Heart left ventricle (tissue), 16 donors: ENCODE measurements around the gene STK38. TPM values are rescaled to one million over a fixed set of nuclear protein-coding genes. Genes with fewer than 3 reads are reported as not detected.

Experiments
- ATAC-seq, 4 donors: fragments of 200-7000 bp; cut with Tn5 transposase; one replicate each; pipeline ENCODE4 v1.9.1; 2020 to 2022; ENCODE audit warnings: moderate library complexity in 4 of 4, mild to moderate bottlenecking in 3 of 4, moderate number of reproducible peaks in 1 of 4
- DNase-seq, 5 donors: peaks; one replicate each; pipeline ENCODE4 v3.0.0-alpha.2; 2020
- H3K27ac ChIP-seq, 12 donors: fragments of 200-600 bp; sonication (generic) in 4 of 12; one replicate each; pipeline versions ENCODE4 v1.5.0 to v1.8.0; 2016 to 2022; ENCODE audit warnings: mild to moderate bottlenecking in 2 of 12
- H3K27me3 ChIP-seq, 9 donors: fragments of 200-600 bp; sonication (generic) in 2 of 9; one replicate each; pipeline versions ENCODE4 v1.5.1 to v1.8.0; 2016 to 2022; ENCODE audit warnings: mild to moderate bottlenecking in 3 of 9
- H3K36me3 ChIP-seq, 9 donors: fragments of 200-600 bp; sonication (generic) in 2 of 9; one replicate each; pipeline versions ENCODE4 v1.5.0 to v1.8.0; 2018 to 2022; ENCODE audit warnings: mild to moderate bottlenecking in 2 of 9
- H3K4me1 ChIP-seq, 12 donors: fragments of 200-600 bp; sonication (generic) in 4 of 12; one replicate each; pipeline versions ENCODE4 v1.5.0 to v1.8.0; 2016 to 2022; ENCODE audit warnings: mild to moderate bottlenecking in 3 of 12
- H3K4me3 ChIP-seq, 12 donors: fragments of 200-600 bp; sonication (generic) in 4 of 12; one replicate each; pipeline versions ENCODE4 v1.5.0 to v1.8.0; 2017 to 2022; ENCODE audit warnings: mild to moderate bottlenecking in 9 of 12, moderate library complexity in 4 of 12
- H3K9me3 ChIP-seq, 12 donors: fragments of 200-600 bp; sonication (generic) in 4 of 12; one replicate each; pipeline versions ENCODE4 v1.5.0 to v1.8.0; 2016 to 2022; ENCODE audit warnings: mild to moderate bottlenecking in 1 of 12
- POLR2A ChIP-seq, 2 donors: fragments of 450-650 bp; IDR thresholded peaks; one replicate each; pipeline ENCODE4 v1.6.1; 2017; ENCODE audit warnings: antibody characterized with exemption in 2 of 2, mild to moderate bottlenecking in 2 of 2, moderate library complexity in 2 of 2
- WGBS, 4 donors: extraction: QIAGEN DNeasy Blood & Tissue Kit in 2 of 4; methylation state at CpG; one replicate each; pipeline versions ENCODE4 v1.1.5 to v1.1.7; 2013 to 2018; 5-methylcytosine and 5-hydroxymethylcytosine counted together
- intact Hi-C, 10 donors: fragments of 100-400 bp; cut with DNase I; formaldehyde crosslinking; loops; one replicate each; pipeline versions ENCODE4 v1.11.1 to v1.14.2; 2022
- polyA plus RNA-seq, 2 donors: library from polyadenylated mRNA; stranded (reverse); fragments of 200-250 nt; gene quantifications; one replicate each; pipeline ENCODE4 v1.2.3, GENCODE V29; 2013
- total RNA-seq, 9 donors: library from RNA; depleted of rRNA in 2 of 9; stranded (reverse); fragments of >200 nt in 2 of 9; fragmentation: NEBNext Ultra II Directional in 3 of 9; extraction: Animal tissue kit (Norgen Biotek cat#: 25700) in 3 of 9; gene quantifications; one replicate each; pipeline versions ENCODE4 v1.1.0 to v1.2.4, GENCODE V29; 2016 to 2023
- TF ChIP-seq, protein P1 (sequence below), 12 donors: fragments of 200-600 bp; sonication (generic) in 4 of 12; IDR thresholded peaks; one replicate each; pipeline versions ENCODE4 v1.5.0 to v1.8.0; 2018 to 2022; ENCODE audit warnings: antibody characterized with exemption in 12 of 12, mild to moderate bottlenecking in 5 of 12
- donor health status: ischemic (EF 13 %, LVEDD 7.1; RV severe dilation, severe dysfunction).
- donor health status: healthy with polysubstance abuse.
- donor health status: DM: no; HTN: yes; CAD: no.
- donor health status: DM: no; HTN: no; CAD: no.
- donor health status: ischemic (EF 25% LVEDD 6.9; RV normal size, moderate dysfunction).
- donor health status: ischemic (EF 25% LVEDD 5.7; RV mildly dilated, moderate dysfunction).
- donor health status: healthy.
- donor health status: DM: yes; HTN: yes; CAD: no.
- donor health status: ischemic (EF 35%, LVEDD 5.7; RV mildly dilated, moderate dysfunction).
- donor health status: nonischemic (EF 11% LVEDD 7.7; RV severe dilation, severe dysfunction).
- donor health status: DM: yes; HTN: yes; CAD: no.
- donor health status: PGD.
- donor health status: ischemic (EF 29% LVEDD 5.4; RV normal size, mild dysfunction).
- donor health status: nonischemic (EF 23%, LVEDD 6.1; RV moderate dilation, normal function).

The STK38 gene
- total and polyA plus RNA-seq, 11 donors, result 14.3 to 32.8 (median 21.2) TPM

DNA sequence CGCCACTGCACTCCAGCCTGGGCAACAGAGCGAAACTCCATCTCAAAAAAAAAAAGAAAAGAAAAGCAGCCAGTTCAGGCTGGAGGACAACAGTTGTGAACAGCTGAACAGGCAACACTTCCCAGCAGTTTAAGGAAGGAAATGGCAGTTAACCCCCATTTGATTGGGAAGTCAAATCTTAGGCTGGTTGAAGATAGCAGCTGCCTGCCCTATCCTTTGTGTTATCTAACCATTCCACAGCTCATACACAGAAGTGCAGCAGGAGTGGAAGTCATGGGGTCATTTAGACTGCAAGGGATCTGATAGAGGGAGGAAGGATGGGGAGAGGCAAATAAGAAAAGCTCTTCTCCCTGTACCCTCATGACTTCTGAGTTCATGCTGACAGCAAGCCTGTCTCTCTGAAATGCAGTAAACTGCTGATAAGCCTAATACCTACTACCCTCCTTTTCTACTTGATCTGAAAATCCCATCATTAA, 69.2 kb downstream of the STK38 start:
- Histone ChIP-seq H3K36me3 (peaks cover 0 to 88% (median 76%) of the 10 kb centered on the region in 9 donors), H3K27me3 (no peaks in the 10 kb centered on the region), H3K4me1 (peaks cover 0 to 9% (median 0%) of the 10 kb centered on the region in 12 donors), H3K4me3 (no peak overlapping the region), H3K27ac (no peak overlapping the region), H3K9me3 (no peaks in the 10 kb centered on the region)
- ATAC-seq (peak in 1 of 4 donors; percentile 9), DNase-seq (no peak)
- intact Hi-C loops, result no loop called here
- TF ChIP-seq, protein P1, sequence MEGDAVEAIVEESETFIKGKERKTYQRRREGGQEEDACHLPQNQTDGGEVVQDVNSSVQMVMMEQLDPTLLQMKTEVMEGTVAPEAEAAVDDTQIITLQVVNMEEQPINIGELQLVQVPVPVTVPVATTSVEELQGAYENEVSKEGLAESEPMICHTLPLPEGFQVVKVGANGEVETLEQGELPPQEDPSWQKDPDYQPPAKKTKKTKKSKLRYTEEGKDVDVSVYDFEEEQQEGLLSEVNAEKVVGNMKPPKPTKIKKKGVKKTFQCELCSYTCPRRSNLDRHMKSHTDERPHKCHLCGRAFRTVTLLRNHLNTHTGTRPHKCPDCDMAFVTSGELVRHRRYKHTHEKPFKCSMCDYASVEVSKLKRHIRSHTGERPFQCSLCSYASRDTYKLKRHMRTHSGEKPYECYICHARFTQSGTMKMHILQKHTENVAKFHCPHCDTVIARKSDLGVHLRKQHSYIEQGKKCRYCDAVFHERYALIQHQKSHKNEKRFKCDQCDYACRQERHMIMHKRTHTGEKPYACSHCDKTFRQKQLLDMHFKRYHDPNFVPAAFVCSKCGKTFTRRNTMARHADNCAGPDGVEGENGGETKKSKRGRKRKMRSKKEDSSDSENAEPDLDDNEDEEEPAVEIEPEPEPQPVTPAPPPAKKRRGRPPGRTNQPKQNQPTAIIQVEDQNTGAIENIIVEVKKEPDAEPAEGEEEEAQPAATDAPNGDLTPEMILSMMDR (IDR thresholded peaks at IDR 0.05), result no peak
- TF ChIP-seq POLR2A (IDR thresholded peaks at IDR 0.05), result no peak
- 78 to 100% (median 94%) methylated on average over 2 of the region's 2 CpGs for WGBS, 4 donors

DNA sequence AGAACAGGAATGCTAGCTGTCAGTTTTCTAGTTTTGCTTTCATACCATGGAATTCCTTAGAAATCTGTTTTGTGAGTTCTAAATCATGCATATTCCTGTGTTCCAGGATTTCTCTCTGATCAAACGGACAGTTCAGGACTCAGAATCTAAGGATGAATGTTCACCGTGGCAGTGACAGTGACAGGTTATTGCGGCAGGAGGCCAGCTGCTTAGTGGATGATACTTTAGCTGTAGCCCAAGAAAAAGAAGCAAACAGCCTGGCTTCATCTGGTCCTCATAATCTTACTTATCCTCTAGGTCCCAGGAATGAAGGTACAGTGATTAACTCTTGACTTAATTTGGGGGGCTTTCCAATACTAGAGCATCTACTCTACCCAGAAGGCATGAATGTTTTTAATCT, 77.3 kb downstream of the STK38 start:
- no peaks in the 10 kb centered on the region for H3K27me3 ChIP-seq
- no peak overlapping the region for H3K4me3 ChIP-seq
- intact Hi-C loops, result no loop called here
- H3K9me3 ChIP-seq, result no peaks in the 10 kb centered on the region
- no peak overlapping the region for H3K27ac ChIP-seq
- ATAC-seq, result no peak
- 85 to 94% (median 92%) methylated on average over 3 of the region's 3 CpGs for WGBS, 4 donors
- H3K36me3 ChIP-seq, result peaks cover 0 to 53% (median 47%) of the 10 kb centered on the region in 9 donors
- DNase-seq, result no peak
- no peak for TF ChIP-seq POLR2A (IDR thresholded peaks at IDR 0.05)
- TF ChIP-seq, protein P1 (IDR thresholded peaks at IDR 0.05), result no peak
- H3K4me1 ChIP-seq, result no peaks in the 10 kb centered on the region

DNA sequence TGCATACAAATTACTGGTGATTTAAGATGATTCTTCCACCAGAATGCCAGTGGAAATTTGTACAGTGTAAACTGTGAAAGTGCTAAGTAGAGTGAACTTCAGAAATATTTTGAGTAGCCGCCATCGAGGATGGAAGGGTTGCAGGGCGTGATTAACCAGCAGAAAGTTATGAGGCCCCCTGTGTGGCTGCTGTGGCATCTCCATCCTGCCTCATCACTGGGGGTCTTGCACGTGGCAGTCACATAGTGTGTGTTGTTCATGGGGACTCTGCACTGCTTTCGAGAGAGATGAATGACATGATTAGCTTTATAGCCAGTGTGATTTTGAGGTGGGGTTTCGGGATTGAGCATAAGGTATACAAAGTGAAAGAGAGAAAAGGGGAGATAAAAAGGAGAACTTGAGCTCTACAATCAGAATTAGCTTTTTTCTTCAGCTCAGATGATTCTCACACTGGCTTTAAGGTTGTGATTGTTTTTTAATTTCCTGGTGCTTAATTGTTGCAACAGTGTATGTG, 78.1 kb downstream of the STK38 start:
- peaks cover 0 to 1% (median 0%) of the 10 kb centered on the region in 12 donors for H3K4me1 ChIP-seq
- TF ChIP-seq, protein P1 (IDR thresholded peaks at IDR 0.05), result no peak
- no peak overlapping the region for H3K4me3 ChIP-seq
- no peak for DNase-seq
- no peaks in the 10 kb centered on the region for H3K27me3 ChIP-seq
- no peak overlapping the region for H3K27ac ChIP-seq
- peaks cover 0 to 45% (median 40%) of the 10 kb centered on the region in 9 donors for H3K36me3 ChIP-seq
- ATAC-seq, result no peak
- 74 to 84% (median 79%) methylated on average over 6 of the region's 6 CpGs for WGBS, 4 donors
- intact Hi-C loops, result no loop called here
- H3K9me3 ChIP-seq, result no peaks in the 10 kb centered on the region

DNA sequence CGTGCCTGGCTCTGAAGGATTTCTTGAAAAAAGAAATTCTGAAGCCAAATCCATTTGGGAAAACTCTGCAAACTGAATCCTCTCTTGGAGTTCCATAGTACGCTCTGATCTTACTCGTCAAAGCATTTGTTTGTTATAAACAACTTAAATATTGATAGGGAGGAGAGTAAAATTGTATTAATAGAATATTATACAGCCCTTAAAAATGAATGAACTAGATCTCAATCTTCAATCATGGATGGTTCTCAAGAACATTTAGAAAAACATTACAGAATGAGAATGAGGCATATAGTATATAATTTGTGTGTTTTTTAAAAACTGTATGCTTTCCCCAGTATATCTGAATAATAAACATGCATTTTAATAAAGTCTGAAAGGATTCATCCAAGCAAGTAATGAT, 79.7 kb downstream of the STK38 start:
- TF ChIP-seq, protein P1 (IDR thresholded peaks at IDR 0.05), result no peak
- no peak for TF ChIP-seq POLR2A (IDR thresholded peaks at IDR 0.05)
- H3K27ac ChIP-seq, result no peak overlapping the region
- 97 to 98% (median 98%) methylated on average over 3 of the region's 3 CpGs for WGBS, 4 donors
- DNase-seq (no peak), ATAC-seq (no peak)
- peaks cover 0 to 16% (median 0%) of the 10 kb centered on the region in 12 donors for H3K4me1 ChIP-seq
- no peaks in the 10 kb centered on the region for H3K9me3 ChIP-seq
- H3K27me3 ChIP-seq, result no peaks in the 10 kb centered on the region
- peaks cover 0 to 29% (median 27%) of the 10 kb centered on the region in 9 donors for H3K36me3 ChIP-seq
- intact Hi-C loops, result no loop called here
- no peak overlapping the region for H3K4me3 ChIP-seq
